ENCODE measurements around the gene NME7. TPM values are rescaled to one million over a fixed set of nuclear protein-coding genes. Genes with fewer than 3 reads are reported as not detected.
"Not testable (repeated sequence)": the region's sequence is repeated elsewhere in the genome, so short reads cannot be mapped to it uniquely, and the experiment has no call there.

NME7 gene
- total and polyA plus RNA-seq, 4 donors = 7.8 to 26.5 (median 9.4) TPM

DNA sequence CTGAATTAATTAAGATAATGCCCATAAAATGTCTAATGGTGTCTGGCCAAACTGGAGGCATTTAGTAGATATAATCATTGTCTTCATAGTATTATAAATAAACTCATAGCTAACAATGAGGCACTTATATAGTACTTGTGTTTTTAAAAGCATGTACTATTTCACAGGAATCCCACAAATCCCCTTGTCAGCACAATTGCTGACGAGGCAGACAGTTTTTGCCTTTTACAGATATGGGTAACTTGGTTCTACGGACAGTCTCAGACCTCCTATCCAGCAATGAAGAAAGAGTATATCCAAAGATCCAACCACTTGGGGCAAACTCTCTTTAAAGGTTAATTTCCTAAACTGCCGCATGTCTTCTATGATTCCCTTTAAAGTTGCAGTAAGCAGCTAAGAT lies 187.4 kb downstream of the NME7 start:
- Histone ChIP-seq H3K9me3 (ENCODE audit: control insufficient read depth in 4 of 4, low read length in 3 of 4) (no peaks in the 10 kb centered on the region), H3K9ac (ENCODE audit: low read depth in 1 of 2, low read length in 2 of 2) (no peak overlapping the region), H3K4me3 (ENCODE audit: low read depth in 1 of 3, low read length in 3 of 3) (no peak overlapping the region), H3K27ac (ENCODE audit: low read depth in 1 of 2, low read length in 2 of 2) (no peak overlapping the region), H3K4me1 (ENCODE audit: control insufficient read depth in 4 of 4, insufficient read depth in 4 of 4, low read length in 3 of 4) (no peaks in the 10 kb centered on the region), H3K27me3 (ENCODE audit: control insufficient read depth in 4 of 4, insufficient read depth in 4 of 4, low read length in 3 of 4) (no peaks in the 10 kb centered on the region), H3K36me3 (ENCODE audit: control insufficient read depth in 4 of 4, insufficient read depth in 3 of 4, low read depth in 1 of 4, low read length in 3 of 4) (no peaks in the 10 kb centered on the region)
- TF ChIP-seq HNF4A (conservative IDR thresholded peaks at IDR 0.05) (no peak), EGR1 (IDR thresholded peaks at IDR 0.05; ENCODE audit: low read depth in 2 of 2) (no peak), RXRA (IDR thresholded peaks at IDR 0.05) (no peak), RAD21 (IDR thresholded peaks at IDR 0.05) (no peak), FOXA1 (IDR thresholded peaks at IDR 0.05) (no peak), JUND (IDR thresholded peaks at IDR 0.05) (no peak), GABPA (IDR thresholded peaks at IDR 0.05 in 1 of 2, conservative IDR thresholded peaks at IDR 0.05 in 1 of 2) (no peak), YY1 (IDR thresholded peaks at IDR 0.05) (no peak), SP1 (IDR thresholded peaks at IDR 0.05) (no peak), NR2F2 (IDR thresholded peaks at IDR 0.05) (no peak), ATF3 (IDR thresholded peaks at IDR 0.05) (no peak), REST (IDR thresholded peaks at IDR 0.05) (no peak), TAF1 (conservative IDR thresholded peaks at IDR 0.05) (no peak), HNF4G (IDR thresholded peaks at IDR 0.05) (no peak), FOXA2 (IDR thresholded peaks at IDR 0.05) (no peak)
- TF ChIP-seq, protein P1, sequence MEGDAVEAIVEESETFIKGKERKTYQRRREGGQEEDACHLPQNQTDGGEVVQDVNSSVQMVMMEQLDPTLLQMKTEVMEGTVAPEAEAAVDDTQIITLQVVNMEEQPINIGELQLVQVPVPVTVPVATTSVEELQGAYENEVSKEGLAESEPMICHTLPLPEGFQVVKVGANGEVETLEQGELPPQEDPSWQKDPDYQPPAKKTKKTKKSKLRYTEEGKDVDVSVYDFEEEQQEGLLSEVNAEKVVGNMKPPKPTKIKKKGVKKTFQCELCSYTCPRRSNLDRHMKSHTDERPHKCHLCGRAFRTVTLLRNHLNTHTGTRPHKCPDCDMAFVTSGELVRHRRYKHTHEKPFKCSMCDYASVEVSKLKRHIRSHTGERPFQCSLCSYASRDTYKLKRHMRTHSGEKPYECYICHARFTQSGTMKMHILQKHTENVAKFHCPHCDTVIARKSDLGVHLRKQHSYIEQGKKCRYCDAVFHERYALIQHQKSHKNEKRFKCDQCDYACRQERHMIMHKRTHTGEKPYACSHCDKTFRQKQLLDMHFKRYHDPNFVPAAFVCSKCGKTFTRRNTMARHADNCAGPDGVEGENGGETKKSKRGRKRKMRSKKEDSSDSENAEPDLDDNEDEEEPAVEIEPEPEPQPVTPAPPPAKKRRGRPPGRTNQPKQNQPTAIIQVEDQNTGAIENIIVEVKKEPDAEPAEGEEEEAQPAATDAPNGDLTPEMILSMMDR (IDR thresholded peaks at IDR 0.05; ENCODE audit: low read depth, low read length, missing input control) = no peak
- TF ChIP-seq, protein P2, sequence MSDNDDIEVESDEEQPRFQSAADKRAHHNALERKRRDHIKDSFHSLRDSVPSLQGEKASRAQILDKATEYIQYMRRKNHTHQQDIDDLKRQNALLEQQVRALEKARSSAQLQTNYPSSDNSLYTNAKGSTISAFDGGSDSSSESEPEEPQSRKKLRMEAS (IDR thresholded peaks at IDR 0.05) = no peak
- TF ChIP-seq, protein P3, sequence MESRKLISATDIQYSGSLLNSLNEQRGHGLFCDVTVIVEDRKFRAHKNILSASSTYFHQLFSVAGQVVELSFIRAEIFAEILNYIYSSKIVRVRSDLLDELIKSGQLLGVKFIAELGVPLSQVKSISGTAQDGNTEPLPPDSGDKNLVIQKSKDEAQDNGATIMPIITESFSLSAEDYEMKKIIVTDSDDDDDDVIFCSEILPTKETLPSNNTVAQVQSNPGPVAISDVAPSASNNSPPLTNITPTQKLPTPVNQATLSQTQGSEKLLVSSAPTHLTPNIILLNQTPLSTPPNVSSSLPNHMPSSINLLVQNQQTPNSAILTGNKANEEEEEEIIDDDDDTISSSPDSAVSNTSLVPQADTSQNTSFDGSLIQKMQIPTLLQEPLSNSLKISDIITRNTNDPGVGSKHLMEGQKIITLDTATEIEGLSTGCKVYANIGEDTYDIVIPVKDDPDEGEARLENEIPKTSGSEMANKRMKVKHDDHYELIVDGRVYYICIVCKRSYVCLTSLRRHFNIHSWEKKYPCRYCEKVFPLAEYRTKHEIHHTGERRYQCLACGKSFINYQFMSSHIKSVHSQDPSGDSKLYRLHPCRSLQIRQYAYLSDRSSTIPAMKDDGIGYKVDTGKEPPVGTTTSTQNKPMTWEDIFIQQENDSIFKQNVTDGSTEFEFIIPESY (IDR thresholded peaks at IDR 0.05) = no peak
- DNase-seq (ENCODE audit: low spot score) = no peak
- WGBS = 93% methylated on average over 3 of the region's 3 CpGs

- WGBS = 95% methylated on average over 3 of the region's 3 CpGs
These were observed 188.2 kb downstream of the NME7 start for GRCh38 chr1:169179431-169179830.

More at GRCh38 chr1:169179431-169179830, 188.2 kb downstream of the NME7 start:
- DNase-seq (ENCODE audit: low spot score); H3K4me3 ChIP-seq (ENCODE audit: low read depth in 1 of 3, low read length in 3 of 3); H3K9me3 ChIP-seq (ENCODE audit: control insufficient read depth in 4 of 4, low read length in 3 of 4); H3K27ac ChIP-seq (ENCODE audit: low read depth in 1 of 2, low read length in 2 of 2); H3K4me1 ChIP-seq (ENCODE audit: control insufficient read depth in 4 of 4, insufficient read depth in 4 of 4, low read length in 3 of 4); H3K9ac ChIP-seq (ENCODE audit: low read depth in 1 of 2, low read length in 2 of 2); H3K36me3 ChIP-seq (ENCODE audit: control insufficient read depth in 4 of 4, insufficient read depth in 3 of 4, low read depth in 1 of 4, low read length in 3 of 4); H3K27me3 ChIP-seq (ENCODE audit: control insufficient read depth in 4 of 4, insufficient read depth in 4 of 4, low read length in 3 of 4): not testable (repeated sequence)

Measured in liver (tissue), 9 donors.